Head of caudate nucleus (tissue), 42 donors: Measurements from ENCODE around the gene TAS2R41.

Experiments used
- DNase-seq, 42 donors: peaks; one replicate each; pipeline versions ENCODE4 v3.0.0 to v3.0.0-alpha.2; 2020 to 2021; ENCODE audit warnings: mixed read lengths in 7 of 42
- intact Hi-C: fragments of 100-400 bp; cut with DNase I; formaldehyde crosslinking; loops from one replicate; pipeline ENCODE4 v1.15.0; 2022

TAS2R41 gene, protein sequence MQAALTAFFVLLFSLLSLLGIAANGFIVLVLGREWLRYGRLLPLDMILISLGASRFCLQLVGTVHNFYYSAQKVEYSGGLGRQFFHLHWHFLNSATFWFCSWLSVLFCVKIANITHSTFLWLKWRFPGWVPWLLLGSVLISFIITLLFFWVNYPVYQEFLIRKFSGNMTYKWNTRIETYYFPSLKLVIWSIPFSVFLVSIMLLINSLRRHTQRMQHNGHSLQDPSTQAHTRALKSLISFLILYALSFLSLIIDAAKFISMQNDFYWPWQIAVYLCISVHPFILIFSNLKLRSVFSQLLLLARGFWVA

DNA sequence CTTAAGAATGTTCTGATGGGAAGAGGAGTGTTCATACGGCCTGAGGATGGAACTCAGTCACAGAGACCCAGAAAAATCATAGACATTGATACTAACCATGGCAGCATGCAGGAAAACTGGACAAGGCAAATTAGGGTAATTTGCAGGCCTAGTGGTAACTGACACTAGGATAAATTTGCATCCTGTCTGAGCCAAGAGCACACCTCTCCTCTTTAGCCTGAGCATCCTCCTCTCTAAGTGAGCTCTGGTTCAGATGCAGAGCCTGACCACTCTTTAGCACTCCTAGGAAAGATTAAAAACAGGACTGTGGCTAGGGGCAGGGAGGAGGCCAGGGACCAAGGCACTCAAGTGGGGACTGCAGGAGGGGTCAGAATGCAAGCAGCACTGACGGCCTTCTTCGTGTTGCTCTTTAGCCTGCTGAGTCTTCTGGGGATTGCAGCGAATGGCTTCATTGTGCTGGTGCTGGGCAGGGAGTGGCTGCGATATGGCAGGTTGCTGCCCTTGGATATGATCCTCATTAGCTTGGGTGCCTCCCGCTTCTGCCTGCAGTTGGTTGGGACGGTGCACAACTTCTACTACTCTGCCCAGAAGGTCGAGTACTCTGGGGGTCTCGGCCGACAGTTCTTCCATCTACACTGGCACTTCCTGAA is at the start of gene TAS2R41:
Gene TAS2R41 (plus strand): TSS at position 373 of the 650 bp plus-strand sequence. CDS start 0 bp downstream, at position 373.
- intact Hi-C loops, result no loop called here
- no peak for DNase-seq

DNA sequence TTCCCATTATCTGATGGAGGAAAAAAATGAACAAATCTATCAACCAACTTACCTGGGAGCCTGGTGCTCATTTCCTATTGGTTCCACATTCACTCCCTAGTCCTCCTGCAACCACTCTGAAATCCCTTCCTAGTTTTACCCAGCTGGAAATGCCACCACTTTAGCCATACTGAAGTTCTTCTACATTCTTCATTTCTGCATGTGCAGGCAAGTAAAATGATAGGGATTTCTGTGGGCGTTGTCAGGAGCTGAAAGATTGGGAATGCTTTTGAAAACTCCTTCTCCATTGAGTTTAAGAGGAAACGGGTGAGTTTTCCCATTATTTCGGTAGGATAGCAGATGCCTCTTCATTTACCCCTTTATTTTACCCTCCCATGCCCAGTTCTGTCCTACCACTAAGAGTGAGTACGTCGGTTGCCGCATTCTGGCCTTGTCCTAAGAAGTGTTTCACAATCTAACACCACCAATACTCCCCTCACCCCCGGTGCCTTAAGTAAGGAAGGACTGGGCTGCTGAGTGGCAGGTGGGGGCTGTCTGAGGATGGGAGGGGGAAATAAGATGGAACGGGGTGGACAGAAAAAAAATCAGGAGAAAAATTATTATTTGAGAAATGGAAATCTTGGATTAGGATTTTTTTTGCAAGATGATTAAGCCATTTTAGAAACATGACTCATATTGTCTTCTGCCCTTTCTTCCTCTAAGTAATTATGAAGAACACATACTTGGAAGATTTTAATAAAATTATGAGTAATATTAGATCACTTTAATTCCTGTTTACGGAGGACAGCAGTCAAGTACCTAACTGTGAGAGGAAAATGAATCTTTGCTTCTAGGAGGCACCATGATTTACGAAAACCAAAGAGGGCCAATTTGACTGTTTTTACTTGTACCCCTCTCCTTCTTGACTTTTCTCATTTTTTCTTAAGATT is 47.6 kb upstream of the TAS2R41 start:
- intact Hi-C loops, result no loop called here
- DNase-seq, result no peak

DNA sequence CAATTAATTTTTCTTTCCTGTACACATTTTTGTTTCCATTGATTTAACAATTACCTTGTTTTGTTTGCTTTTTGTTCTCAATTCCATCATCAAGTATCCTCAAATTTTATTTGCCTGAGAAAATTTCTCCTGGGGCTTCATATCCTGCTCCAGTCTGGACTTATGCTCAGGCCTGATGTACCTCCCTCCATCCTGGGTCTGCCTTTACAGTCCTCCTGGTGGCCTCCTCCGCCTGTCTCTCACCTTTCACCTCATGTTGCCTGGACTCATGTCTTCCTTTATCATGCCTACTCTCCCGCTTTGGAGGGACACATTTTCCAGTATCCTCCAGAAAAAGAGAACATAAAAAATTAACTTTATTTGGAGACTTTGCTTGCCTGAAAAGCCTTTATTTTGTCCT is 46.6 kb upstream of the TAS2R41 start:
- intact Hi-C loops, result no loop called here

DNA sequence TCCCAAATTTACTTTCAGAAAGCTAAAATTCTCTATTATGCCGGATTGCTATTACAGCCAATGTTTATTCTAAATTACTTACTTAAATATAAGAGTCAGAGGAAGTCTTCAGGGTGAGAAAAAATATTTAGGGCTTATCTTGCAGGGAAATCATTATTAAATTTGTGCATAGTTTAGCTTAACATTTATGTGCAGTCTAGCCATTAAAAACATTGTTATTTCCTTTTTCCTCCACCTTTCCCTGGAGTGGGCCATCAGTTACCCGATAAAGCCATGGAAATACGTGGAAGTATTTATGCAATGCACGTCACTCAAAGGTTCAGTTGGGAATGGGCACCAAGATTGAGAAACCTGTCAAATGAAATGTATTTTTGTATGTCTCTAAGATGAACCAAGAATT is 43.9 kb upstream of the TAS2R41 start:
- intact Hi-C loops, result no loop called here
- DNase-seq, result no peak

More for the DNA sequence above, 46.6 kb upstream of the TAS2R41 start:
- no peak for DNase-seq

DNA sequence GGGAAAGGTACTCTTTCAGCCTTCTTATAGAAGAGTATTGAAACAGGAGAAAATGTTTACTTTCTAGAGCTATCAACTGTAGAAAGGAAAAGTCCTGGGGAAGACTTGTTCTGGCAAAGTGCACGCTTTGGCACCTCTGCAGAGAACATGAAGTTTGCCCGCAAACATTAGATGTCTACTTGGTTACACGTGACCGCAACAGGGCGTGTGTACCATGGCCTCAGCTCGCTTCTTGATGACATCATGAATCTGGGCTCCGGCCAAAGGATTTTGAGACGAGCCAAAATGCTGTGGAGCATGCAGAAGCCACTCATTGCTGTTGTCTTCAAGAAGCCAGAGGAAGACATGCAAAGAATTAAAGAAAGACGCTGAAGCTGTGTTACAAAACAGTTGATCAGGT is 43.0 kb upstream of the TAS2R41 start:
- intact Hi-C loops, result no loop called here
- no peak for DNase-seq

DNA sequence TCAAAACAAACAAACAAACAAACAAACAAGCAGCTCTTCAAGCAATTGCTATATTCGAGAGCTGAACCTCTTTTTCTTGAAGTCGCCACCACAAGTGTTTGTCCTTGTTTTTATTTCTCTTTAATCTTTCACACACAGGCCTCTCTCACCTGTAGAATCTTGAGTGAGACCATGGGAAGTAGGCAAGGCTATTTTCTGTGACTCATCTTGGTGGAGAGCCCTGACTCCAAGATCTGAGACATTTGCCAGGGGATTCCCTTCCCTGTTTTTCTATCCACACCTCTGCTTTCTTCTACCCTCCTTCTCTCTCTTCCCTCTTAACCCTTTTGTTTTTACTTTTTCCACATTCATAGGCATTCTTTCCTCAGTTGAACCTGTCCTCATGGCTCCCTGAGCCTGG is 42.4 kb upstream of the TAS2R41 start:
- intact Hi-C loops, result no loop called here
- no peak for DNase-seq

DNA sequence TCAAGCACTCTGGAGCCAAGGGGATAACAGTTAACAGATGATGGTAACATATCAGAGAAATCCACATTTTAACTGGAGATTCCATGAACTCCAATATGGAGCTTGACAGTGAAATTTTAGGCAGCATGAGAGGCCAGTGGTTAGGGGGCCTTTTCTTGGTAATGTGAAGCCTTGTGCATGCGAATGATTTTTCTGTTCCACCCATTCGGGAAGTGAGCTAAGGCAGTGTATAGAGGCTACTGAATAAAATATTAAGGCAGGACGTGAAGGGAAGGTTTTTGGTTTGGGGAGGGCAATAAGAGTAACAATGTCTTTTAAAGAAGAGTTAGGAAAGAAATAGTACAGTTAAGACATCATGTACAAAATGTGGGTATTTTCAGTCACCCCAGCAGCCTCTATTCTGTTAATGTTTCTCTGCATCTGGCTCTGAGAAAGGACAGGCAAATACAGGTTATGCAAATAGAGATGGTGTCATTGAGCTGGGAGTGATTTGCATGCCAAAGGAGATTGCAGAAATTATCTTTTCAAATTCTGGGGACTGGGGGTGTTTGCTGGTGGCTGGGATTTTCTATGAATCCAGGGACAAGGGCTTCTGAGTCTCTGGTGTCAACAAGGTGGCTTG is 41.2 kb upstream of the TAS2R41 start:
- intact Hi-C loops, result no loop called here

DNA sequence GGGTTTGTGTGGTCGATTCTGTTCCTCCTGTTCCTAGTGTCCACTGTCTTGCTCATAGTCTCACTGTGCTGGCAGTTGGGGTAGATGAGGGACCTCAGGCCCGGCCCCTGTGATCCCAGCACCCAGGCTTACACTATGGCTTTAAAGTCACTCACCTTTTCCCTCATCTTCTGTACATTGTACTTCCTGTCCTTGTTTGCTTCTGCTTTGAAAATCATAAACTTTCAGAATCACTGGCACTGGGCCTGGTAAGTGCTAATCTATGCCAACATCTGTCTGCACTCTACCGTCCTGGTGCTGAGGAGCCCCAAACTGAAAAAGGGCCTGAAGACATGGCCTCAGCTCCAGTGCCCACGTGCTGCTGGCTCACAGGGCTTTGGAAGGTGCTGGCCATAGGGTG is 40.1 kb upstream of the TAS2R41 start:
- no peak for DNase-seq

More for the DNA sequence above, 41.2 kb upstream of the TAS2R41 start:
- DNase-seq, result no peak

DNA sequence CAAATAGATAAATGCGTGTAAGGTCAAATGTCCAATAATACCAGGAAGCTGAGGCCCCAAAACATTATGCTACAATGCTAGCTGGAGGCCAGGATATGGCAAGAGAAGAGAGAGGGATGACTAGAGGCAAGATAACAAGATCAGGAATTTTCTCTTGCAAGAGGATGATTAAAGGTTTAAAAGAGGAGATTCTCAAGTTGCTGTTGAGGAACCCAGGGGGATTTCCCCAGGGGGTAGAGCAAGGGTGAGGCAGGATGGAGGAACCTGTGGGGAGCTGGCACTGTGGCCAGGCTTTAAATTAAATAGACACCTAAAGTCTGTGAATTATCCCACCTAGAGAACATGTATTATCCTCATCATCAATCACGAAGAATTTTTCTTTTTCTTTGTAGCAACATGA is 37.8 kb upstream of the TAS2R41 start:
- no peak for DNase-seq
- intact Hi-C loops, result no loop called here

More for the DNA sequence above, 40.1 kb upstream of the TAS2R41 start:
- intact Hi-C loops, result no loop called here

DNA sequence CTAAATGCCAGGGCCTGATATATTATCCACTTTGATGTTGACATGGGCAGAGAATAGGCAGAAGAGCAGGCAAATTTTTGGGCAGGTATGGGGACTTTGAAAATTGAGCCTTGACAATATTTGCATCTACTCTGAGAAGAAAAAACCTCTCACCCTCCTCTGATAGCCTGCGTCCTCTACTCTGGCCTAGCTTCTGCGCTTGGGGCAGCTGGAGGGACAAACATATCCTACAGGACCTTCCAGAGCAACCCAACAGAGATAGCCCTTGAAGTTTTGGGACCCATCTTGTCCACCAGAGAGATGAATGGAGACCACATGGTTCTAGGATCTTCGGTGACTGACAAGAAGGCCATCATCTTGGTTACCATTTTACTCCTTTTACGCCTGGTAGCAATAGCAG is 34.5 kb upstream of the TAS2R41 start, which contains the start of gene TAS2R60:
Gene TAS2R60 (plus strand): TSS at position 301 of the 400 bp plus-strand sequence. CDS start 0 bp downstream, at position 301.
- no peak for DNase-seq
- intact Hi-C loops, result no loop called here

DNA sequence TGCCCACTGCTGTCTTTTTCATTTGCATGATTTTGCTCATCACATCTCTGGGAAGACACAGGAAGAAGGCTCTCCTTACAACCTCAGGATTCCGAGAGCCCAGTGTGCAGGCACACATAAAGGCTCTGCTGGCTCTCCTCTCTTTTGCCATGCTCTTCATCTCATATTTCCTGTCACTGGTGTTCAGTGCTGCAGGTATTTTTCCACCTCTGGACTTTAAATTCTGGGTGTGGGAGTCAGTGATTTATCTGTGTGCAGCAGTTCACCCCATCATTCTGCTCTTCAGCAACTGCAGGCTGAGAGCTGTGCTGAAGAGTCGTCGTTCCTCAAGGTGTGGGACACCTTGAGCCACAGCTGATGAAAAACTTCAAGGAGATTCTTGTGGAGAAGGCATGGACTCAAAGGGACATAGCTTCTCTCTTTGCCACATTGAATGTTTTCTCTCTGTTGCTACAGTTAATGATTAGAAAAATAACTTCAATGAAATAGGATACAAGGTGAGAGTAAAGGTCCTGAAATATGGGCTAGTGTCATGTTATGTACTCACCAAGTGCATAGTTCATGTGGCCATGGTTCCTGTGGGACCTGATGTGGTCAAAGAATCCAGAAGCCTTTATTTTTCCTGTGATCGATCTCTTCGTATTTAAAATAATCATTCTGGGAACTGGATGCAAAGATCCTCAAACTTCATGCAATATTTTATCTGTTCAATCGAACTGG is 33.5 kb upstream of the TAS2R41 start:
- intact Hi-C loops, result no loop called here
- DNase-seq, result no peak

DNA sequence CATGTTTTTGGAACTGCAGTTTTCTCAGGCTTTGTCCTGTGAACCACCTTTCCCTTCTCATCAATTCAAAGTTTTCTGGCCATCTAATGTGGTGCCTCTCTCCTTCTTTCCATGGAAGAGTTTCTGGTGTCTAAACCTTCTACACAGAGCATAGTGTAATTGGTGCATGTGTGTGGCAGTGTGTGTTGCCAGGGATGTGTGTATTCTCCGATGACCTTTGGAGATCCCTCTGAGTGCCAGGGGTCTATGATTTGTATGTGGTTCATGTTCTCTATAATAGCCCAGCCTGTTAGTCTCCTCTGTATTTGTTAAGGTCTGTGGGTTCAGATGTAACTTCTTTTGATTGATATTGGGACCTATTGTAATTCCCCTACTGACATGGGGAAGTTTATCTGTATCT is 32.9 kb upstream of the TAS2R41 start:
- no peak for DNase-seq
- intact Hi-C loops, result no loop called here

DNA sequence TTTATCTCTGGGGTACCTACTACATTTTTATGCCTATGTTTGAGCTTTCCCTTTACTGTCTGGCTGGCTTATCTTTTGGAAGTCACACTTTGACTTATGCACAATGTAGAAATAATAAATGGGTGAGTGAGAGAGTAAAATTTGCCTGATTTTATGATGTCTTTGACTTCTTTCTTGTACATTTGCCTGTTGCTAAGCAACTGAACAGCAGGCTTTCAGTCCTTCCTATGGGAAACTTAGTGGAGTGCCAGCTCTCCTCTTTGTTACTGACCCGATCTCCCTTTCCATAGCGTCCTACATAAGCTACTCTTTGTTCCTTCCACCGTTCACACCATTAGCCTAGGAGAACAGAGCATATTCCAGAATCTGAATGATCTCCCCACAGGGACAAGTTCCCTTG is 30.2 kb upstream of the TAS2R41 start:
- intact Hi-C loops, result no loop called here
- DNase-seq, result no peak

DNA sequence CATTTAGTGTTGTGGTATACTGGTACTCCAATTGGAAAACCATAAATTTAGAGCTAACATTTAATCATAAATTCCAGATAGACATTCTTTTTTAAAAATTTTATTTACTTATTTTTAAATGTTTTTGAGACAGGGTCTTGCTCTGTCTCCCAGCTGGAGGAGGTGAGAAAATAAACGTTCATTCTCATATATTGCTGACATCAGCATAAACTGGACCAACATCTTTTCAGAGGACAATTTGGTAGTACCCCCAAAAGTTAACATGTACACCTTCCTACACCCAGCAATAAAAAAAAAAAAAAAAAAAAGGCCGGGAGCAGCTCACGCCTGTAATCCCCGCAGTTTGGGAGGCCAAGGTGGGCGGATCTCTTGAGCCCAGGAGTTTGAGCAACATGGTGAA is 29.2 kb upstream of the TAS2R41 start:
- DNase-seq, result no peak

DNA sequence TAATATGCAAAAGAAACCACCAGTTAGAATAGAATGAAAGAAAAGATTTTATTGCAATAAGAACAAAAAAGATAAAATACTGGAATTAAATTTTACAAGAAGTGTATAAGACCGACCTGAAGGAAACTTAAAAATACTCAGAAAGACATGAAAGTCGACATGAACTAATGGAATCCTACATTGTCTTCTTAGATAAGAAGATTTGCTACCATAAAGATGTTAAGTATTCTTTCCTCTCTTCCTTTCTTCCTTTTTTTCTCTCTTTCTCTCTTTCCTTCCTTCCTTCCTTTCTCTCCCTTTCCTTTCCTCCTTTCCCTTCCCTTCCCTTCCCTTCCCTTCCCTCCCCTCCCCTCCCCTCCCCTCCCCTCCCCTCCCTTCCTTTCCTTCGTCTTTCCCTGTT is 27.9 kb upstream of the TAS2R41 start:
- intact Hi-C loops, result no loop called here
- no peak for DNase-seq

More for the DNA sequence above, 29.2 kb upstream of the TAS2R41 start:
- intact Hi-C loops, result no loop called here

DNA sequence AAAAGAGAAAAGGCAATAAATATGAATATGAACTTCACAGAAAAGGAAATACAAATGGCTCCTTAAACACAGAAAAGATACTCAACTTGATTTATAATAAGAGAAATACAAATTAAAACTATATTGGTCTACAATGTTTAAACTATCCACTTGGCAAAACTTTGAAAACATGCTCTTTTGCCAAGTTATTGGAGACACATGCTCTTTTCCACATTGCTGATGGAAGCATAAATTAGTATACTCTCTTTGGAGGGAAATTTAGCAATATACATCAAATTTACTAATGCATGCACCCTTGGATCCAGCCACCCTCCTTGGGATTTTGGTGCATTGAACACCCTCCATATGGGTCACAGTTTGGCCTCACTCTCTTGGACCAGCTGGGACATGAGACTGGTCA is 26.6 kb upstream of the TAS2R41 start:
- no peak for DNase-seq
- intact Hi-C loops, result no loop called here

DNA sequence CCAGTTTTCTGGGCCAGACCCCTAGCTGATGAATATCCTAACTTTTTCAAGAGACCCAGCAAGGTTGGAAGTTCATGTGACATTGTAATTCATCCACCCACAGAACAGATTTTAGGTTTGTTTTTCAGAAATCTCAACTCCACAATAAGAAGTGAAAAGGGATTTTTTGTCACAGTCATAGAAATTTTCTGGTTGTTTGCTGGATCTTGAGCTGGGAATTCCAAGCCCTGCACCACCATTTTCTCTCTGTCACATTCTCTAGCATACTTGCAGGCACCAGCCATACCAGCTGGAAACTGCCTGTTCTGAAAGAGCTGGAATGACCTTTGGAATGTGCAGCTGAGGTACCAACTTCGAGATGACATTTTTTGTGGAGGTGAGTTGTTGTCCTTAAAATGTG is 25.9 kb upstream of the TAS2R41 start:
- no peak for DNase-seq
- intact Hi-C loops, result no loop called here

DNA sequence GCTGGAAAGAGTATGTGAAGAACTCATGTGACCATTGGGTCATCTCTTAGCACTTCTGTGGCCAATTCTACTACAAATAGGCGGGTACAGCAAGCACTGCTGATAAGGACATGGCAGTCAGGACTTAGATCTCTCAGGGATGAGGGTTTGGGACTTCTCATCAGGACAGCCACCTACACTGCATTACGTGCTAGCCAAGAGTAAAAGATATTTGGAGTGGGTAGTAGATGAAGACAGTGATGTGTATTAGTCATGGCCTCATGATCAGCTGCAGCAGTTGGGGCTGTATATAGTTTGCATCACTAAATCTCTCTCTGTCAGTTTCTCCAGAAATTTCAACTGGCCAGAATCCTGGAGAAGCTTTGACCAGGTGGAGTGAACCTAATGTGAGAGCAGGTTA is 25.2 kb upstream of the TAS2R41 start:
- DNase-seq, result no peak
- intact Hi-C loops, result no loop called here
